NB4 (cell line): Measurements from ENCODE around the gene SAA4.

Experiments used
- DNase-seq: peaks from one replicate; pipeline ENCODE4 v3.0.0; 2010; ENCODE audit warnings: low read depth
- H3K4me3 ChIP-seq: one replicate; pipeline ENCODE4 v1.5.1; 2011; ENCODE audit warnings: mild to moderate bottlenecking, low read depth, low read length, moderate library complexity
- MYC ChIP-seq: IDR thresholded peaks from 2 replicates; pipeline ENCODE4 v1.6.1; 2011; ENCODE audit warnings: low read depth, low read length
- POLR2A ChIP-seq: IDR thresholded peaks from 2 replicates; pipeline ENCODE4 v1.6.1; 2011; ENCODE audit warnings: mild to moderate bottlenecking; ENCODE audit not compliant: insufficient read length; ENCODE audit errors: extremely low read depth
- TF ChIP-seq, protein P1 (sequence below): IDR thresholded peaks from 2 replicates; pipeline ENCODE4 v1.6.1; 2011; ENCODE audit warnings: low read depth, low read length
- TF ChIP-seq, protein P2 (sequence below): IDR thresholded peaks from one replicate; pipeline ENCODE4 v1.5.1; 2012; ENCODE audit warnings: low read depth, low read length

Gene SAA4

DNA sequence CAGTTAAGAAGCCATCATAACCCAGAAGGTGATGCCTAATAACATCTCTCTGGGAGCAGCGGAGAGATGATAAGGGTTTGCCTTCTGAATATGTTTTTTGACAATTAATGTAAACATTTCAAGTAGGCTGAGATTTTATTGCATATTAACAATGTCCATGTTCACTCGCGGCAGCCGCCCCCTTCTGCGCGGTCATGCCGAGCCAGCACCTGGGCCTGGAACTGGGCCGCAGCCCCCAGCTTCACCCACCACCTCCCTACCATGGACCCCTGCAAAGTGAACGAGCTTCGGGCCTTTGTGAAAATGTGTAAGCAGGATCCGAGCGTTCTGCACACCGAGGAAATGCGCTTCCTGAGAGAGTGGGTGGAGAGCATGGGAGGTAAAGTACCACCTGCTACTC lies 25.1 kb upstream of the SAA4 start:
- H3K4me3 ChIP-seq, result no peak overlapping the region
- no peak for DNase-seq

DNA sequence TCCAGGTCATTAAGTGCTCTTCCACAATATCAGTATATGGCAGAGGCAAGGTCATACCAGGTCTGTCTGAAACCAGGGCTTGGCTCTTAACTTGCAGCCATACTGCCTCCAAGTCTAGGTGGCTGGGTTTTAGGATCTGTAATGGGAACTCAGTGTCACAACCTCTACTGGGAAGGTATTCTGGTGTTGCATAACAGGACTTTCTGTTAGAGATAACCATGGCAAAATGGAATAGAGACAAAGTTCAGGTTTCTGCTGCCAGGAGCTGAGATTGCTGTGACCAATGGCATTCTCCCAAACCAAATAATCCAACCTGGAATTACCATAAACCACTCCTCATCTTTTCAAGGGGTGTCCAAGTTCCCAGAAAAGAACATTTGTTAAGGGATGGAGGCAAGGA lies 22.7 kb upstream of the SAA4 start:
- no peak for DNase-seq
- TF ChIP-seq, protein P1, sequence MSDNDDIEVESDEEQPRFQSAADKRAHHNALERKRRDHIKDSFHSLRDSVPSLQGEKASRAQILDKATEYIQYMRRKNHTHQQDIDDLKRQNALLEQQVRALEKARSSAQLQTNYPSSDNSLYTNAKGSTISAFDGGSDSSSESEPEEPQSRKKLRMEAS, result no peak
- TF ChIP-seq, protein P2, sequence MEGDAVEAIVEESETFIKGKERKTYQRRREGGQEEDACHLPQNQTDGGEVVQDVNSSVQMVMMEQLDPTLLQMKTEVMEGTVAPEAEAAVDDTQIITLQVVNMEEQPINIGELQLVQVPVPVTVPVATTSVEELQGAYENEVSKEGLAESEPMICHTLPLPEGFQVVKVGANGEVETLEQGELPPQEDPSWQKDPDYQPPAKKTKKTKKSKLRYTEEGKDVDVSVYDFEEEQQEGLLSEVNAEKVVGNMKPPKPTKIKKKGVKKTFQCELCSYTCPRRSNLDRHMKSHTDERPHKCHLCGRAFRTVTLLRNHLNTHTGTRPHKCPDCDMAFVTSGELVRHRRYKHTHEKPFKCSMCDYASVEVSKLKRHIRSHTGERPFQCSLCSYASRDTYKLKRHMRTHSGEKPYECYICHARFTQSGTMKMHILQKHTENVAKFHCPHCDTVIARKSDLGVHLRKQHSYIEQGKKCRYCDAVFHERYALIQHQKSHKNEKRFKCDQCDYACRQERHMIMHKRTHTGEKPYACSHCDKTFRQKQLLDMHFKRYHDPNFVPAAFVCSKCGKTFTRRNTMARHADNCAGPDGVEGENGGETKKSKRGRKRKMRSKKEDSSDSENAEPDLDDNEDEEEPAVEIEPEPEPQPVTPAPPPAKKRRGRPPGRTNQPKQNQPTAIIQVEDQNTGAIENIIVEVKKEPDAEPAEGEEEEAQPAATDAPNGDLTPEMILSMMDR, result no peak
- TF ChIP-seq POLR2A, result no peak
- no peak for TF ChIP-seq MYC
- H3K4me3 ChIP-seq, result no peak overlapping the region

More for the DNA sequence above, 25.1 kb upstream of the SAA4 start:
- no peak for TF ChIP-seq POLR2A
- TF ChIP-seq, protein P1, result no peak
- no peak for TF ChIP-seq MYC
- TF ChIP-seq, protein P2, result no peak

DNA sequence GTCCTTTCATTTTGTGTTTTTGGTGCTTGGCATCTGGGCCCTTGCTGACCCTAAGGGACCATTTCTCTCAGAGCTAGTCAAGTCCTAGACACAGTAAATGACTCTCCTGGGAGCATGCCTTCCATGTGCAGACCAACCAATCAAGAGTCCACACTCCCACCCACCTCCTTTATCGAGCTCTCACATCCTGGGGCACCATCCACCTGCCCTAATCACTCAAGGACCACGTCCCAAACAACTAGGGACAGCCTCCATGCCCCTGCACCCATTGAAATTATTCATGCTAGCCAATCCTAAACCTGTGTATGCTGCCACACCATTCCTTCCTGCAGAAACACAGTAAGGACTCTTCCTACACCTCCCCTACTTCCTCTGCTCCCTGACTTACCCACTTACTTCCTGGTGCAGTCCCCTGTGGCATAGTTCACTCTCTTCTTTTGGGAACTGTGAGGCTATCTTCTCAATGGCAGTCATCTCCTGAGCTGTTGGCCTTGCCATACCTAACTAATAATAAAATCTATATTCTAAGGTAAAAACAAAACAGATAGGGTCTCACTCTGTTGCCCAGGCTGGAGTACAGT lies 18.3 kb upstream of the SAA4 start:
- no peak for TF ChIP-seq MYC
- no peak for TF ChIP-seq POLR2A
- TF ChIP-seq, protein P1, result no peak
- TF ChIP-seq, protein P2, result no peak
- no peak overlapping the region for H3K4me3 ChIP-seq
- no peak for DNase-seq

DNA sequence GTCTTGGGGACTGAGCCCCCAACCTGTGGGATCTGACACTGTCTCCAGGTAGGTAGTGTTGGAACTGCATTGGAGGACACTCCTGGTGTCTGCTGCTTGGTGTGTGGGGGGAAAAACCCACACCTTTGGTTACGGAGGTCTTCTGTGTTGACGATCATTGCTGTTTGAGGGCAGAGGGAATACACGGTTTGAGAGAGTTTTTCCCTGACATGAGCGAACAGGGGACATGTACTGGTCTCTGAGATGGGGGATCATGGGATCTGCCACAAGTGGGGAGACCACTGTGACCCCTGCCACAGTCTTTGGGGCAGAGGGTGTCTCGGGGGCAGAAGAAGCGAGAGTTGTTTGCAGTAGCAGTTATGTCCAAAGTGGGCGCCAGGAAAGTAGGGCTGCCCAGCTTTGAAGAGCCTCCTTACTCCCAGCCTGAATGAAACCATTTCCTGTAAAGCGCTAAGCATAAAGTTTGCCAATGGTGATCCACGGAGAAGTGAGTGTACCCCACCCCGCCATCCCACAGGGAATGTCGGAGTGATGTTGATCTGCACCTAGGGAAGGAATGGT lies 17.3 kb upstream of the SAA4 start:
- no peak overlapping the region for H3K4me3 ChIP-seq
- DNase-seq, result no peak
- TF ChIP-seq, protein P2, result no peak
- TF ChIP-seq MYC (no peak), POLR2A (no peak)
- TF ChIP-seq, protein P1, result no peak

DNA sequence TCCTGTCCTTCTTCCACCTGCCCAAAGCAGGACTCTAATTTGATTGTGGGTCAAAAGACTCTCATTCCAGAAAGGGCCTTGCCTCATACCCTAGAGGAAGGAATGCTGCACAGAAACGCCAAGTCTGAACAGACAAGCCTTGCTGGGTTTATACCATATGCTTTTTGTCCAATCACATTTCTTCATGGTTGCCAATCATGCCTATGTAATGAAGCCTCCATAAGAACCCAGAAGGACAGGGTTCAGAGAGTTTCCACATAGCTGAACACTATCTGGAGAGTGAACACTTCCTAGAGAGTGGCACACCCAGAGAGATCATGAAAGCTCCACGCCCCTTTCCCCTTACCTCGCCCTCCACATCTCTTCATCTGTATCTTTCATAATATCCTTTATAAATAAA lies 16.6 kb upstream of the SAA4 start:
- no peak overlapping the region for H3K4me3 ChIP-seq
- no peak for DNase-seq
- no peak for TF ChIP-seq MYC
- no peak for TF ChIP-seq POLR2A
- TF ChIP-seq, protein P1, result no peak
- TF ChIP-seq, protein P2, result no peak
